GM06990 (cell line): ENCODE results near the gene TP53BP1.
"Not testable (repeated sequence)": the region's sequence is repeated elsewhere in the genome, so short reads cannot be mapped to it uniquely, and the experiment has no call there.

Source experiments
- DNase-seq: peaks from one replicate; pipeline ENCODE4 v3.0.0-alpha.2; 2011; ENCODE audit not compliant: insufficient read length; ENCODE audit errors: extremely low read depth
- H3K27me3 ChIP-seq: replicated peaks from 2 replicates; pipeline ENCODE4 v1.6.0; 2011; ENCODE audit warnings: low read length; ENCODE audit not compliant: control insufficient read depth, insufficient read depth
- H3K36me3 ChIP-seq: 2 replicates; pipeline ENCODE4 v1.5.1; 2011; ENCODE audit warnings: low read length; ENCODE audit not compliant: control insufficient read depth, insufficient read depth
- H3K4me3 ChIP-seq: replicated peaks from 2 replicates; pipeline ENCODE4 v1.5.1; 2011; ENCODE audit warnings: low read depth, mild to moderate bottlenecking, control low read depth, low read length
- TF ChIP-seq, protein P1 (sequence below): IDR thresholded peaks from 2 replicates; pipeline ENCODE4 v1.5.1; 2011; ENCODE audit warnings: low read length, control low read depth, mild to moderate bottlenecking, inconsistent platforms; ENCODE audit not compliant: insufficient read depth, poor library complexity, severe bottlenecking

TP53BP1 gene

DNA sequence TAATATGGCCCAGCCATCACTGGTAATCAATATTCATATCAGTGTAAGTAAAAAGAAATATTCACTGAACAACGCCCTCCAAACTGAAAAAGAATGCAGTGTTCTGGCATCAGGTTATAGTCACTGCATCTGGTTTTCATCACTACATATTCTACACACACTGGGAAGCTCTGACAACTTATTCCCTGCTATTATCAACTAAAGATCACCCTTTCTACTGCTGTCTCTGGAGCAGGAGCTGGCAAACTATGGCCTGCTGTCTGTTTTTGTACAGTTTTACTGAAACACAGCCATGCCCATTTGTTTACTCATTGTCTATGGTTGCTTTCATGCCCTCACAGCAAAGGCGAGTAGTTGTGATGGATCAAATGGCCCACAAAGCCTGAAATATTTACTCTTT lies 86.8 kb downstream of the TP53BP1 start:
- H3K4me3 ChIP-seq = no peak overlapping the region
- H3K27me3 ChIP-seq = no peaks in the 10 kb centered on the region
- TF ChIP-seq, protein P1, sequence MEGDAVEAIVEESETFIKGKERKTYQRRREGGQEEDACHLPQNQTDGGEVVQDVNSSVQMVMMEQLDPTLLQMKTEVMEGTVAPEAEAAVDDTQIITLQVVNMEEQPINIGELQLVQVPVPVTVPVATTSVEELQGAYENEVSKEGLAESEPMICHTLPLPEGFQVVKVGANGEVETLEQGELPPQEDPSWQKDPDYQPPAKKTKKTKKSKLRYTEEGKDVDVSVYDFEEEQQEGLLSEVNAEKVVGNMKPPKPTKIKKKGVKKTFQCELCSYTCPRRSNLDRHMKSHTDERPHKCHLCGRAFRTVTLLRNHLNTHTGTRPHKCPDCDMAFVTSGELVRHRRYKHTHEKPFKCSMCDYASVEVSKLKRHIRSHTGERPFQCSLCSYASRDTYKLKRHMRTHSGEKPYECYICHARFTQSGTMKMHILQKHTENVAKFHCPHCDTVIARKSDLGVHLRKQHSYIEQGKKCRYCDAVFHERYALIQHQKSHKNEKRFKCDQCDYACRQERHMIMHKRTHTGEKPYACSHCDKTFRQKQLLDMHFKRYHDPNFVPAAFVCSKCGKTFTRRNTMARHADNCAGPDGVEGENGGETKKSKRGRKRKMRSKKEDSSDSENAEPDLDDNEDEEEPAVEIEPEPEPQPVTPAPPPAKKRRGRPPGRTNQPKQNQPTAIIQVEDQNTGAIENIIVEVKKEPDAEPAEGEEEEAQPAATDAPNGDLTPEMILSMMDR = no peak
- no peak for DNase-seq
- peaks cover 25% of the 10 kb centered on the region for H3K36me3 ChIP-seq

DNA sequence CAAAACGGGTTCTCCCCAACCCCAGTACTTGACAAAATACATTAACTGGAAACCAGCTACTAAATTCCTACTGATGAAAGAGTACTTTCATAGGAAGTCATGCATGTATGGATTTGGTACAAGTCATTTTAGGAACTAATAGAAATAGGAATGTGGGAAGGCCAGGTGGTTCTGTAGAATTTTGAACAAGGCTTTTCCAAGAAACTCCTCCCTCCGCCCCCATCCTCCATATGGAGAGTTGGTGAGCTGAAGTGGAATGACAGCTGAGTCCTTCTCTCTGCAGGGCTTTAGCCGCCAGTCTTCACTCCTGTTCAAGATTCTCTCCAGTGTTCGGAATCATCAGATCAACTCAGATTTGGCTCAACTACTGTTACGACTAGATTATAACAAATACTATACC lies 88.8 kb downstream of the TP53BP1 start:
- no peak for DNase-seq
- Histone ChIP-seq H3K4me3 (no peak overlapping the region), H3K36me3 (peaks cover 25% of the 10 kb centered on the region), H3K27me3 (no peaks in the 10 kb centered on the region)
- TF ChIP-seq, protein P1 = no peak

DNA sequence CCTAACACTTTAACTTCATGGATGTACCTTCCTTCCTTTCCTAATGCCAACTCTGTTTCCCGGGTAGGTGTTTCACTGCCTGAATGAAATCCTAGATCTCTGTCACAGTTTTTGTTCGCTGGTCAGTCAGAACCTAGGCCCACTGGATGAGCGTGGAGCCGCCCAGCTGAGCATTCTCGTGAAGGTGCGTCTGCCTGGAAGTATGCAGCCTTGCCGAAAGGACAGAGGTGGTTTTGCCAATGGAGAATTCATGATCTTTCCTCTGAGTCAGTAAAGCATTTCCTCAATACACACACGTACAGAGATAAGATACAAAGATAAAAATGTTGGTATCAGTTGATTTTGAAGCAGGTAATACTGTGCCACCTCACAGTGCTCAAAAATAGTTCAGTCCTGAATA lies 89.3 kb downstream of the TP53BP1 start:
- H3K4me3 ChIP-seq = no peak overlapping the region
- TF ChIP-seq, protein P1 = no peak
- no peak for DNase-seq
- H3K36me3 ChIP-seq = peaks cover 24% of the 10 kb centered on the region
- no peaks in the 10 kb centered on the region for H3K27me3 ChIP-seq

DNA sequence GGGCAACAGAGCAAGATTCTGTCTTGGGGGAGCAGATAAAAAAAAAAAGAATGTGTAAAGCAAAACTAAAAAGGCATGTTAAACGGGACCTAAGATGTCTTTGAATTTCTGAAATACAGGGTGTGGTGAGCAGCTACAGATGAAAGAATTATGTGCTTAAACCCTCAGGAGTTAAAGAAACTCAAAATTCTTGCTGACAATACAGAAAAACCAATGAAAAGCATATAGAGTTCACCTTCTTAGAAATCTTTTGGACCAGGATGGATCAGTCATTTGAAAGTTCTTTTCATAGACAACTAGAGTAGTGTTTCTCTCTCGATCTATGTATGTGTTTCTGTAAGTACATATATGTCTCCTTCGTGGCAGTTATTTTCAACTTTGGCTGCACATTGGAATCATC lies 90.7 kb downstream of the TP53BP1 start:
- TF ChIP-seq, protein P1 = no peak
- DNase-seq = no peak
- no peak overlapping the region for H3K4me3 ChIP-seq
- H3K27me3 ChIP-seq = no peaks in the 10 kb centered on the region
- peaks cover 20% of the 10 kb centered on the region for H3K36me3 ChIP-seq

DNA sequence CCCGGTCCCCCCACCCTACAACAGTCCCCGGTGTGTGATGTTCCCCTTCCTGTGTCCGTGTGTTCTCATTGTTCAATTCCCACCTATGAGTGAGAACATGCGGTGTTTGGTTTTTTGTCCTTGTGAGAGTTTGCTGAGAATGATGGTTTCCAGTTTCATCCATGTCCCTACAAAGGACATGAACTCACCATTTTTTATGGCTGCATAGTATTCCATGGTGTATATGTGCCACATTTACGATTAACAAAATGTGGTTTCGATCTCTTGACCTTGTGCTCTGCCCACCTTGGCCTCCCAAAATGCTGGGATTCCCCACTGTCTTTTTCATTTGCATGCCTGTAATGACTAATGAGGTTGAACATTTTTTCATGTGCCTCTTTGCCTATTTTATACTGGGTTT lies 99.4 kb downstream of the TP53BP1 start:
- not testable (repeated sequence) for H3K4me3 ChIP-seq, H3K36me3 ChIP-seq, DNase-seq, H3K27me3 ChIP-seq

DNA sequence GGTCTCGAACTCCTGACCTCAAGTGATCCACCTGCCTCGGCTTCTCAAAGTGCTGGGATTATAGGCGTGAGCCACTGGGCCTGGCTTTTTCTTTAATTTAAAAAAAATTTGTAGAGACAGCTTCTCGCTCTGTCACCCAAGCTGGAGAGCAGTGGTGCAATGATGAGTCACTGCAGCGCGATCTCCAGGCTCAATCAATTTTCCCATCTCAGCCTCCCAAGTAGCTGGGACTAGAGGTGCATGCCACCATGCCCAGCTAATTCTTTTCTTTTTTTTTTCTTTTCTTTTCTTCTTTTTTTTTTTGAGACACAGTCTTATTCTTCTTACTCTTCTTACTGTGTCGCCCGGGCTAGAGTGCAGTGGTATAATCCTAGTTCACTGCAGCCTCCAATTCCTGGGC lies 102.2 kb downstream of the TP53BP1 start:
- no peaks in the 10 kb centered on the region for H3K27me3 ChIP-seq
- no peak overlapping the region for H3K4me3 ChIP-seq
- TF ChIP-seq, protein P1 = no peak
- no peak for DNase-seq
- H3K36me3 ChIP-seq = peaks cover 4% of the 10 kb centered on the region
